Large intestine (tissue), 3 donors: ENCODE results near the gene MAP1B. TPM values are rescaled to one million over a fixed set of nuclear protein-coding genes. Genes with fewer than 3 reads are reported as not detected.

Source experiments
- DNase-seq, 2 donors: peaks; one replicate each; pipeline versions ENCODE4 v3.0.0 to v3.0.0-alpha.2; 2013
- H3K27ac ChIP-seq: one replicate; pipeline ENCODE4 v1.5.1; 2013; ENCODE audit warnings: low read length
- H3K27me3 ChIP-seq: 2 replicates; pipeline ENCODE4 v1.6.1; 2013; ENCODE audit warnings: low read length; ENCODE audit not compliant: control insufficient read depth, insufficient read depth
- H3K36me3 ChIP-seq: 2 replicates; pipeline ENCODE4 v1.6.1; 2013; ENCODE audit warnings: low read length; ENCODE audit not compliant: control insufficient read depth, insufficient read depth
- H3K4me1 ChIP-seq: one replicate; pipeline ENCODE4 v1.6.1; 2013; ENCODE audit warnings: low read length; ENCODE audit not compliant: control insufficient read depth, insufficient read depth
- H3K4me3 ChIP-seq: one replicate; pipeline ENCODE4 v1.5.1; 2013; ENCODE audit warnings: low read length
- H3K9me3 ChIP-seq: one replicate; pipeline ENCODE4 v1.6.1; 2013; ENCODE audit warnings: mild to moderate bottlenecking, low read depth, low read length, moderate library complexity; ENCODE audit not compliant: control insufficient read depth
- WGBS: methylation state at CpG from one replicate; pipeline ENCODE4 v1.1.5; 2013; ENCODE audit warnings: low lambda C conversion rate; ENCODE audit not compliant: insufficient coverage; 5-methylcytosine and 5-hydroxymethylcytosine counted together
- polyA plus RNA-seq: library from polyadenylated mRNA; unstranded; fragments of 120-200 nt; gene quantifications from one replicate; pipeline ENCODE4 v1.2.1, GENCODE V29; 2013

Gene MAP1B
- polyA plus RNA-seq, 1 donor = 31.0 TPM

GRCh38 chr5:72129725-72130124, 22.4 kb downstream of the MAP1B start:
- Histone ChIP-seq H3K27ac (no peak overlapping the region), H3K36me3 (no peaks in the 10 kb centered on the region), H3K4me1 (no peaks in the 10 kb centered on the region), H3K27me3 (peaks cover 8% of the 10 kb centered on the region), H3K9me3 (no peaks in the 10 kb centered on the region), H3K4me3 (no peak overlapping the region)
- DNase-seq = no peak
- 83% methylated on average over 1 of the region's 1 CpG for WGBS

GRCh38 chr5:72130351-72130761, 23.1 kb downstream of the MAP1B start:
- no peaks in the 10 kb centered on the region for H3K36me3 ChIP-seq
- no peak overlapping the region for H3K4me3 ChIP-seq
- DNase-seq = no peak
- H3K27me3 ChIP-seq = peaks cover 7% of the 10 kb centered on the region
- WGBS = no CpG with 5 or more reads among the region's 2 CpGs
- H3K4me1 ChIP-seq = no peaks in the 10 kb centered on the region
- no peaks in the 10 kb centered on the region for H3K9me3 ChIP-seq
- H3K27ac ChIP-seq = no peak overlapping the region

DNA sequence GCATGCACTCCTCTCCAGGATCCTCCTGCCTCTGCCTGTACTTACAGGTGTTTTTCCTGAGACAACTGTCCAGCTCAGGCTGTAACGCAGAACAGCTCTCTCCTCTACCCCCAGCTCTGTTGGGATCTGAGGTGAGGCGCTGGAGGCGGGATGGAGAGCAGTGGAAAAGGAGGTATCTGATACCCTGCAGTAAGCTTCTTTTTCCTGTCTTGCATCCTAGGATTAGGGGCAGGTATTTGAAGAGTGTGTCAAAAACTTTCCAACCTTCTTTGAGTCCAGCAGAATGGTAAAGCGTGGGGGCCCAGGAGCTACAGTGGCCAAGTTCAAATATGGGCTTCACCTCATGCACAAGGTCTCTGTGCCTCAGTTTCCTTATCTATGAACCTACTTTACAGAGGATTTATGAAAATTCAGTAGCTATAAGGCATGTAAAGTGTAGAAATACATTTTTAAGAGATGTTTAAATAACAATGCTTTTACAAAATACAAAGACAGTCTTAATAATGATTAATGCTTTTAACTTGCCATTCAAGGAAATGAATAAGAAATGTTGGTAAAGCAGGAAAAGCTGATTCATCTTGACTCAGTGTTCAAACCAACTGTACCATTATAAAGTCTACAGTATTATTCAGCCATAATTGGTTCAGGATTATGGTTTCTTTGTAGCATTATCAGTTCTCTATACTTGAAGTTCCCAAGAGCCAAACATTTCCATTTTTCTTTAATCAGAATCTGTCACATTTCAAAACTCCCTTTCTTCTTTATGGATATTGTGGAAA, 26.1 kb downstream of the MAP1B start:
- no peak for DNase-seq
- no peaks in the 10 kb centered on the region for H3K9me3 ChIP-seq
- no peak overlapping the region for H3K4me3 ChIP-seq
- no peaks in the 10 kb centered on the region for H3K4me1 ChIP-seq
- no peaks in the 10 kb centered on the region for H3K36me3 ChIP-seq
- H3K27ac ChIP-seq = no peak overlapping the region
- WGBS = no CpG with 5 or more reads among the region's 4 CpGs
- peaks cover 7% of the 10 kb centered on the region for H3K27me3 ChIP-seq

DNA sequence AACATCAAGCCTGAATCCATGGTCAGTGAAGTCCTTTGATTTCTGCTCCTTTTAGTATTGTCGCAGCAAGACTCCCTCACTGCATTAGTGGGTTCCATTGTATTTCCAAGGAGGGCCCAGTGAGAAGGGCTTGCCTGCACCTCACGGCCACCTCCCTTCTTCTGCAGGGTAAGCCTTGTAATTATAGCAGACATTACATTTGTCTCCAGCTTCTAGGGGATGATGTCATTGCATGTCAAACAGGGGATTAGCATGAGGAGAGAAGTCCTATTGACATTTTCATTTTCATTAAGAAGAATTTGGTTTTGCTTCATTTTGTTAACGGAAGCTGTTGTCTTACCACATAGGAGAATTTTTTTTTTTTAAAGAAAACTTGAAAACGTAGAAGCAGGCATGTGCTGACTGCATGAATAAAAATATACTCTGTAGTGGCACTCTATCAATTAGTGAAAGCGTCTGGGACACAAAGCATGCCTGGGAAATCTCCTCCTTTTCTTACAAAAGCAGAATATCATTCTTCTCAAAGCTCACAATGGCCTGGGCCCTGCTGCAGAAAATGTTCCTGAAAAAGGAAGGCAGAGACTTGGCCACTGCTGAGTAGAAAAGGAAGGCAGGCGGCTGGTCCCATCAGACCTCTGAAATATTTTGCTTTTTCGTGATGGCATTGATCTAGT, 27.1 kb downstream of the MAP1B start:
- no peak overlapping the region for H3K27ac ChIP-seq
- H3K27me3 ChIP-seq = peaks cover 7% of the 10 kb centered on the region
- no peak for DNase-seq
- H3K9me3 ChIP-seq = no peaks in the 10 kb centered on the region
- no peaks in the 10 kb centered on the region for H3K4me1 ChIP-seq
- no peaks in the 10 kb centered on the region for H3K36me3 ChIP-seq
- no peak overlapping the region for H3K4me3 ChIP-seq
- 79% methylated on average over 2 of the region's 7 CpGs for WGBS

- DNase-seq = no peak
- WGBS = 57% methylated on average over 2 of the region's 2 CpGs
- Histone ChIP-seq H3K9me3 (no peaks in the 10 kb centered on the region), H3K27me3 (peaks cover 5% of the 10 kb centered on the region), H3K27ac (no peak overlapping the region), H3K4me3 (no peak overlapping the region), H3K4me1 (peaks cover 3% of the 10 kb centered on the region), H3K36me3 (no peaks in the 10 kb centered on the region)
Observed at GRCh38 chr5:72137826-72138409, 30.6 kb downstream of the MAP1B start.

- no peak overlapping the region for H3K27ac ChIP-seq
- no peak for DNase-seq
- H3K27me3 ChIP-seq = no peaks in the 10 kb centered on the region
- no peak overlapping the region for H3K4me3 ChIP-seq
- no peaks in the 10 kb centered on the region for H3K9me3 ChIP-seq
- peaks cover 3% of the 10 kb centered on the region for H3K4me1 ChIP-seq
- no peaks in the 10 kb centered on the region for H3K36me3 ChIP-seq
- WGBS = 100% methylated on average over 1 of the region's 8 CpGs
Observed at GRCh38 chr5:72138943-72139521, 31.8 kb downstream of the MAP1B start.

GRCh38 chr5:72140711-72141110, 33.4 kb downstream of the MAP1B start:
- 93% methylated on average over 5 of the region's 7 CpGs for WGBS
- Histone ChIP-seq H3K9me3 (no peaks in the 10 kb centered on the region), H3K27me3 (no peaks in the 10 kb centered on the region), H3K27ac (no peak overlapping the region), H3K36me3 (no peaks in the 10 kb centered on the region), H3K4me1 (peaks cover 3% of the 10 kb centered on the region), H3K4me3 (no peak overlapping the region)
- no peak for DNase-seq

GRCh38 chr5:72141440-72142355, 34.4 kb downstream of the MAP1B start:
- no peaks in the 10 kb centered on the region for H3K36me3 ChIP-seq
- DNase-seq = peak in 1 of 2 donors; percentile 5
- no peak overlapping the region for H3K4me3 ChIP-seq
- 33% methylated on average over 1 of the region's 8 CpGs for WGBS
- H3K27ac ChIP-seq = peak overlapping the region; percentile 48
- no peaks in the 10 kb centered on the region for H3K9me3 ChIP-seq
- H3K4me1 ChIP-seq = peaks cover 3% of the 10 kb centered on the region
- H3K27me3 ChIP-seq = no peaks in the 10 kb centered on the region

GRCh38 chr5:72144762-72145161, 37.5 kb downstream of the MAP1B start:
- DNase-seq = no peak
- Histone ChIP-seq H3K4me3 (no peak overlapping the region), H3K27ac (no peak overlapping the region), H3K4me1 (peaks cover 3% of the 10 kb centered on the region), H3K27me3 (peaks cover 4% of the 10 kb centered on the region), H3K9me3 (no peaks in the 10 kb centered on the region), H3K36me3 (no peaks in the 10 kb centered on the region)
- WGBS = no CpG with 5 or more reads among the region's 2 CpGs

DNA sequence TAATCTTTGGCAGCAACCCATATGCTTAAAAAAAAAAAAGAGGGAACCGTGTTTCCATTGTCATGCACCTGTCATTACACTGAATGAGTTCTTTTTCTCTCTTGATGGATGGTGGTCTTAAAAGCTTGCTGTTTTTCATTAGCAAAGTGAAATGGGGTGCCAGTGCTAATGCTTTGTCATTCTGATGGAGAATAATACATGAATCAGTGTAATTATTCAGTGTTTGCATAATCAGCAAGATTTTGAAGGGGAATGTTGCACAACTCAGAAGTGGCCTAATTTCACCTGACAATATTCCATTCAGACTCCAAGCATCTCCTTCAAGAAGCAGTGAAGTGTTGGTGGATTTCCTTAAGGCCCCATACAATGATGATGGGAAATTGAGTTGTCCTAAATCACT, 38.1 kb downstream of the MAP1B start:
- H3K9me3 ChIP-seq = no peaks in the 10 kb centered on the region
- no peak for DNase-seq
- H3K36me3 ChIP-seq = no peaks in the 10 kb centered on the region
- WGBS = no CpG with 5 or more reads among the region's 1 CpG
- peaks cover 4% of the 10 kb centered on the region for H3K27me3 ChIP-seq
- no peak overlapping the region for H3K27ac ChIP-seq
- H3K4me3 ChIP-seq = no peak overlapping the region
- peaks cover 3% of the 10 kb centered on the region for H3K4me1 ChIP-seq
